Measurements from ENCODE around the gene SORBS1.

The SORBS1 gene

DNA sequence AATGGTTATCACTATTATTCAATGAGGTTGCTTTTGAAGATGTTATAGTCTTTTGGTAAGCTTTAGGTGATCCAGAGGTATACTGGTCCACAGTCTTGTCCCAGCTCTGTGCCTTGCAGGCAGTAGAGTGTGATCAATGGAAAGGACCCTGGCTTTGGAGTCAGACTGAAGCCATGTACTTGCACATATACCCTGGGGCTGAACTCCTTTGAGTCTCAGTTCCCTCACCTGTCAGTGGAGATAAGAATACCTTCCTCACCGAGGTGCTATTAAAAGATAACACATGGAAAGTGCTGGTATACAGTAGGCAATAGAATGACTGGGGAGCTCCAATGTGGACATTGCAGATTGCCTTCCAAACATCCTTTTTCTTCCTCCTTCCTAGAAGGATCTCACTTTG lies 254.3 kb downstream of the SORBS1 start:
- DNase-seq = no peak

DNA sequence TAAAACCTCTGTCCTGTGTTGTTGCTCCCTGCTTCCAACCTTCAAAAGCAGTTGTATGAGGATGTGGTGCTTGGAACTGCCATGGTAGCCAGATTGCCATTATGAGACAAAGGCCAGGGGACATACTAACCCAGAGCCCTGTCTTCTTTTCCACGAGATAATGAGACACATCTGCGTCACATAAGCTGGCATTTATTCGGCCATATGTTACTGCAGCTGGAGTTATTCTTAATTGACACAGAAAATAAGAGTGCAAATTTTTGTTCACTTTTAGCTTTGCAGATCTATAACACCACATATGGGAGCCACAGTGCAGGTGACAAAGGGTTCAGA lies 254.9 kb downstream of the SORBS1 start:
- DNase-seq = no peak

DNA sequence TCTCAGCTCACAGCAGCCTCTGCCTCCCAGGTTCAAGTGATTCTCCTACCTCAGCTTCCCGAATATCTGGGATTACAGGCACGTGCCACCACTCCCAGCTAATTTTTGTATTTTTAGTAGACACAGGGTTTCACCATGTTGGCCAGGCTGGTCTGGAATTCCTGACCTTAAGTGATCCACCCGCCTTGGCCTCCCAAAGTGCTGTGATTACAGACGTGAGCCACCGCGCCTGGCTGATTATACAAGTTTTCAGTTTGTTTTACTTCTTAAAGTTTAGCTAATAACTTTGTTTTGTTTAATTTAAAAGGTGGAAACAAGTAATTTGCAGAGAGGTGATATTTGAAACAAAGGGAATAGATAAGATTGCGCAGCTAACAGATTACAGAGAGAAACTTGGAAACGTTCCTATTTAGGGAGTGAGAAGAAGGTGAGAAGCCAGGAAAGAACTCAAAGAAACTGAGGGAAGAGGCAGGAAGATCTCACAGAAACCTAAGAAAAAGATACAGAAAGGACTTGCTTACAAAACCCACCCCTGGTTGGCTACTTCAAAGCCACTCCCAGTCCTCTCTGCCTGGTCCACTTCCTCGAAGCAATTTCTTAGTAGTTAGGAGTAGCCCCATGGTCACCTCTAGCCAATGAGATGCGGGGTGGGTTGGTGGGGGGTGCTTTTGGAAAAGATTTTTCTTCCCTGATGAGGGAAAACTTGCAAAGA lies 255.4 kb downstream of the SORBS1 start:
- DNase-seq = no peak

DNA sequence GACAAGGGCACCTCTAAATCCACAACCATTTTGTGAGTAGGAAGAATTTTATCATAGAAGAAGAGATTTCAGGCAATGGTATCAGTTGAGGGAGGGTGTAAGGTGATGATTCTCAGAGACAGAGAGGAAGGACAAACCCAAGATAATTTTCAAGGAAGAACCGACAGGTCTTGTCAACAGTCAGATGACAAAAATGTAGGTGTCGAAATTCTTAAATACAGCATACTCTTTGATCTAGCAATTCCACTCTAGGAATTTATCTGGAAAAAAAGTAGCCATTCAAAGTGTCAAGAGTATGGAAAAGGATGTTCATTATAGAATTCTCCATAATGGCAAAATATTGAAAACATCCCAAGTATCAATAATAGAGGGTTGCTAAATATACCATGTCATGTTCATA lies 256.2 kb downstream of the SORBS1 start:
- no peak for DNase-seq

DNA sequence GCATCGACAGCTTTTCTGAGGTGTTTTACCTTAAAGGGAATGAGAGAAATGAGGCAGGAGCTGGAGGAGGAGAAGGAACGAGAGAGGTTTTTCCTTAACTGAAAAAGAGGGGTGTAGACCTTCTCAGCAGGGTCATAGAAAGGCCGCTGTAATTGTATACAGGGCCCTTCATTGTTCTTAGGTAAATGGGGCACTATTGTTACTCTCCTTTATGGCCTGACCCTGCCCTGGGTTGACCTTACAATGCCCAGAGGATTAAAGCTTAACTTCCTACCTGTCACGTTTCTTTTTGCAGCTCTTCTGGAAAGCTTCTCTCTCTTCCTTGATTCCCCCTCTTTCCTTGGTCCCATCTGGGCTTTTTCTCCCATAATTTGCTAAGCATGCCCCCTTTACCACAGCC lies 256.7 kb downstream of the SORBS1 start:
- DNase-seq = no peak

DNA sequence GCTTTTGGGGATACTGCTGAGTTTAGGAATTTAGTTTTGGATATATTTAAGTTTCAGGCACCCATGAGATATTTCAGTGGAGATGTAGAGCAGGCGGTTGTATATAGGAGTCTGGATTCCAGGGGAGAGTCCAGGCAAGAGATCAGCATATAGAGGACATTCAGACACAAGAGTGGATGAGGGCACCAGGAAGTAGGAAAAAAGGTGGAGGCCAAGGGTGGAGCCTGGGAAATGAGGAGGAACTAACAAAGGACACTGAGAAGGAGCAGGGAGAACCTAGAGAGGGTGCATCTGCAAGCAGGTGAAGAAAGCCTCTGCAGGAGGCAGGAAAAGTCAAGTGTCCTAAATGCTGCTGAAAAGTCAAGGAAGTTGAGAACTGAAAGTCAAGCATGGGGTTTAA lies 257.2 kb downstream of the SORBS1 start:
- DNase-seq = no peak

DNA sequence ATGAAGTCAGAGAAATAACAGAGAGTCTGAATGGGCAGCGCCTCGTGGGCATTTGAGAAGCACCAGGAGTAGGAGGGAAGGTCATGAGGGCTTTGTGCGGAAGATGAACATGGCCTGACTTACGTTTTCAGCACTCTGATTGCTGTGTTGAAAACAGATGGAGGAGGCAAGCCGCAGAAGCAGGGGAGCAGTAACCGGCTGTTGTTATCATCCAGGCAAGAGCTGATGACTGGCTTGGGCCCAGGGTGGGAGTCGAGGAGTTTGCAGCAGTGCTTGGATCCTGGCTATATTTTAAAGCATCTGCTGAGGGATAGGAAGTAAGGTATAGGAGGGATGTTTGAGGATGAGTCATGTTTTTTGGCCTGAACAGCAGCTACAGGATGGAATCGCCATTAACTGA lies 257.6 kb downstream of the SORBS1 start:
- DNase-seq = peak; percentile 64

DNA sequence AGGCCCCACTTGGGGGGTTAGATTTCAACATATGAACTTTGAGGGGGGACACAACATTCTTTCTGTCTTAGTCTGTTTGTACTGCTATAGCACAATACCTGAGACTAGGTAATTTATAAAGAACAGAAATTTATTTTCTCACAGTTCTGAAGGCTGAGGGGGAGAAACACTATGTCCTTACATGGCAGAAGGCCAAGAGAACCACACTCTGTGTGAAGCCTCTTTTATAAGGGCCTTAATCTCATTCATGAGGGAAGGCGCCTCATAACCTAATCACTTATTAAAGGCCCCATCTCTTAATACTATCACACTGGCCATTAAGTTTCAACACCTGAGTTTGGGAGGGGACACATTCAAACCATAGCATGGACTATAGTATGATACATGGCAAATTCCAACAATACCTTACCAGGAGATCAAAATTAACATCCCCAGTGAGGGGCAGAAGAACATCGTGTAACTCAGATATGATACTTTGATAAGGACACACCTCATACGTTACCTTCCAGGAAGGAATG lies 261.1 kb downstream of the SORBS1 start:
- no peak for DNase-seq

DNA sequence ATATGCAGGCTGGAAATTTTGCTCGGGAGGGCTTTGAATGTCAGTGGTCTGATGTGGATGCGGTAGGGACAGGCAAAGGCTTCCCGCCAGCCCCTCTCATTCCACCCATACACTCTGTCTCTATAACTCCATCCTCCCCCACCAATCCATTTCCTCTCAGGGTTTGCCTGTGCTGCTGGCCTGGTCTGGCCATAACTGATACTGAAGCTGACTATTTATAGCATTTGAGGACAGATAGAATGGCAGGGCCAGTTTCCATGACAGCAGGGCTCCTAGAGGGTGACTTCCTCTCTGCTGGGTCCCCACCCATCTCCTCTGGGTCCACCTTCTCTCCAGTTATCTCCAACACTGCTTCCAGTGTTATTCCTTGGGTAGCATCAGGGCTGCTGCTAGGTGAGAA lies 263.8 kb downstream of the SORBS1 start:
- no peak for DNase-seq

DNA sequence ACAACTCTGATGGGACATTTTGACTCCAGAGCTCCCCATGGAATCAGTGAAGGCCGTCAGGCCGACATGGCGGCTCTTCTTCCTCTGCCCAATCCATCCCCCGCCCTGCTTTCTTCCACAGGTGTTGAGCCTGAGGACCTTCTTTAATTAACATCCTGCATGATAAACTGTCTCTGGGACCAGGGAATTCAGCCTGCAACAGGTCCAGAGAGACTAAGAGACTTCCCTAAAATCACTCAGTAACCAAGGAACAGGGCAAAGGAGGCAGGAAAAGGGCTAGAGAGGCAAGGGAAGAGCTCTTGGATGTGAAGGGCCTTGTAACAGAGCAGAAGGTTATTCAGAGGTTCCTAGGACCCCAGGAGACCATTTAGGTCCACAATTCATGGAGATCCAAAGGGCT lies 264.4 kb downstream of the SORBS1 start:
- DNase-seq = no peak

DNA sequence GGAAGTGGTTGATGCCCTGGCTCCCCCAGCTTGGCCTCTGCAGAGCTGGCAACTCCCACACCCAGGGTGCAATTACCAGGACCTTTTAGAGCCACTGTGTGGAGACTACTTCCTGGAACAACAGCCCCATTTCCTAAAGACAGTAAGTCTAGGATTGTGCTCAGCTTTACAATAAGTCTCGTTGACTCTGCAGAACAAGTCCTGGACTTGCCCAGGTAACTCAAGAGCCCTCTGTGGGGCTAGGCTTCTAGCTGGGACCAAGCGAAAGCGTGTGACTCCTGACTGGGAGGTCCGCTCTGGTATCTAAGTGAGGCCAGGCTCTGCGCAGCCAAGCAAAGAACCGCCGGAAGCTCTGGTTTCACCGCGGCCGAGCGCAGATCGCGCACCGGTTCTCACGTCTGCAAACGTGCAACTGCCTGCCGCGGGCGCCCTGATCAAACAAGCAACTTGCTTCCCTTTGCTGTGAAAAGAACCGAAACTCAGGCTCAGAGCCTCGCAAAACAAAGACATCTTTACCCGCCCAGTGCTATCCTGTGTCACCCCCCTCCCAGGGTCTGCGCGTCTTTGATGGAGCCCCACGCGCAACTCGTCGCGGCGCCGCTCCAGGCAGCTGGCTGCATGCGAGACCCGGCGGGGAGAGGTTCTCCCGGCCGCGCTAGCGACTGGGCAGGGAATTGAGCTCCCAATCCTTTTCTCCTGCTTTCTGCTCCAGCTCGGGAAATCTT lies 266.0 kb downstream of the SORBS1 start:
- no peak for DNase-seq

DNA sequence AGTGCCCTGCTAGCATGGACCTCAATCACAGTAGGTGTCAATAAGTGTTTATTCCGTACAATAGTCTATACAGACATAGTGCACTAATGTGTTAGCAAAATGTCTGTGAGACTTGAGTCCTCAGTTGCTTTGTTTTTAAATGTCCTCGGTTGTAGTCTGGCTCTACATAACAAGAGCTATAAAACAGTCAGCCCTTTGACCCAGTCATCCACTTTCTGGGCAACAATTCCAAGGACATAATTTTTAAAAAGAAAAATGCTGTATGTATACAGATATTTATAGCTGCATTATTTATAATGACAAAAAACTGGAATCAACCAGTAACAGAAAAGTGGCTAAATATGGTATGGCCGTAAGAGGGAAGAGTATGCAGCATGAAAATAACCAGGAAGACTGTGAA lies 267.5 kb downstream of the SORBS1 start:
- no peak for DNase-seq

DNA sequence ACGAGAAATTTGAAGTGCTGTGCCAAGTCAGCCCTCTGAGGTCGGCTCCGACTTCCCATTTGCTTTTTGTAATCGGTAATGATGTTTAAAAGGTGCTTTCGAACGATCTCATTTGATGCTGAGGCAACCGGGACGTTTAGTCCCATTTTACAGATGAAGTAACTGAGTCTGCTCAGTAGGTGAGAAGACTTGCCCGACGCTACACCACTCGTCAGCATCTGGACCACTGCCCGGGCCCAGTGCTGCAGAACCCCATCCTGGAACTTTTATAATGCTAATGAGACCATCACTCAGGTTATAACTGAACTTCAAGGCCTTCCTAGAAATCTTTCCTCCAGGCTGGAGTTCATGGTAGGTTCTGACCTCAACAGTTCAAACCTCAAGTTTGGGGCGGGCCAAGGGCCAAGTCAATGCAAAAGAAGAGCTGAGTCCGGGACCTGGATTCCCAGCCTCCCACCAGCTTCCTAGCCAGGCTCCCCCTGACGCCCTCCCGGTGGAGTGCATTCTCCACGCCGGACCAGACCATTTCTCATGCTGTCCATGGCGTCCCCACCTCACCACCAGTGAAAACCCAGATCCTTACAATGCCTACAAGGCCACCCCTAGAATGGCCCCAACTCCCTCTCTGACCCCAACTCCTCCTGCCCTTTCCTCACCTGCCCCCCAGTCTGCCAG lies 269.7 kb downstream of the SORBS1 start:
- no peak for DNase-seq

DNA sequence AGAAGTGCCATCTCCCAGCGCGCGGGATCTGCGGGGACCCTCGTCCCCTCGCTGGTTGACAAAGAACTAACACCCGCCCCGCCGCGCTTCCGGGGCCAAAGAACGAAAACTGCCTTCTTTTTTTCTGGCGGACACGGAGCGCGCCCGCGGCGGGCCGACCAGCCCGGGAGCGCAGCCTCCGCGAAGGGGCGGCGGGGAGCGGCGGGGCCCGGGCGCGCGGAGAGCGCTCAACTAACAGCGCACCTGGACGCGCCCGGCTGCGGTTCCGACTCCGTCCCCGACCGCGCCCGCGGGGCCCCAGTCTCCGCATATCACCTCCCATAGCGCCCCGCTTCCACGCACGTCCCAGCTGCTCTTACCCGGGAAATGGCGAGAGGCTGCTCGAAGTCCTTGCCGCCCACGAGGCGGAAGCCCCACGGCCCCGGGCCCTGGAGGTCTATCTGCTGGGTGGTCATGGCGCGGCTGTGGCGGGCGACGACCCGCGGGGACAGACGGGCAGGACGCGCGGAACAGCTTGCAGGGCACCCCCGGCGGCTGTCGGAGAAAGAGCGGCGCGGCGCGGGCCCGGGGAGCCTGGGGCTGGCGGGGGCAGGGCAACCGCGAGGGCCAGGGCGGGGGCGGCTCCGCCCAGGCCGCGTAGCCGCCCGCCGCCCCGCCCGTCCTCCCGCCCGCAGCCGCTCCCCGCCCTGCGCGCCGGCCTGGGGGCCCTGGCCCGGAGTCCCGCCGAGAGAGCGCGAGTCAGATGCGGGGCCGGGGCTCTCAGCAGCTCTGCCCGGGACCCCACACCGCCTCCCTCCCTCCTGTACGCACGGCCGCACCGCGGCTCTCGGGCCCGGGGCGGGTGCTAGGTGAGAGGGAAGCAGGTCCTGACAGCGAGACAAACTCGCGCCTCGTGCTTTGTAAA lies 270.5 kb downstream of the SORBS1 start, which contains the start of gene PDLIM1:
PDLIM1 (minus strand) TSS at position 543 of the 904 bp plus-strand sequence; CDS start at position 455, 88 bp downstream.
- peak; percentile 60 for DNase-seq

DNA sequence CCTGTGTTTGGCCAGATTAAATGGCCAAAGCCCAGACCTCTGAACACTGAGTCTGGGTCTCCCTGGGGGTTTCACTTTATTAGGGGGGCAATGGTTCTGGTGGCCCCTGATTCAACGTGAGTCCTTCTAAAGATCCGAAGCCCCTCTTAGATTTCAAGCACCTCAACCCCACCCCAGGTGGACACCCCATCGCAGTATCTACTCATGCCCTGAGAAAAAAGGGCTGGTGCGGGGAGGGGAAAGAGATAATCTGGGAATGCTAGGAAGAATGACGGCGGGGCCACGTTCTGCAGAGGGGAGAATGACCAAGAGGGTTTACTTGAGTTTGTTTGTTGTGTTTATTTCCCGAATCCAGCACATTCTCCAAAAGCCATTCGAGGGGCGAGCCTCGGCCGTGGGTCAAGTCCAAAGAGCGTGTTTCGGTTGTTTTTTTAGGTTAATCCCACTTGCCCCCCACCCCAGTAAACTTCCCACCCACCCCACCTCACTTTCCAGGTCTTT lies 271.2 kb downstream of the SORBS1 start:
- DNase-seq = no peak

DNA sequence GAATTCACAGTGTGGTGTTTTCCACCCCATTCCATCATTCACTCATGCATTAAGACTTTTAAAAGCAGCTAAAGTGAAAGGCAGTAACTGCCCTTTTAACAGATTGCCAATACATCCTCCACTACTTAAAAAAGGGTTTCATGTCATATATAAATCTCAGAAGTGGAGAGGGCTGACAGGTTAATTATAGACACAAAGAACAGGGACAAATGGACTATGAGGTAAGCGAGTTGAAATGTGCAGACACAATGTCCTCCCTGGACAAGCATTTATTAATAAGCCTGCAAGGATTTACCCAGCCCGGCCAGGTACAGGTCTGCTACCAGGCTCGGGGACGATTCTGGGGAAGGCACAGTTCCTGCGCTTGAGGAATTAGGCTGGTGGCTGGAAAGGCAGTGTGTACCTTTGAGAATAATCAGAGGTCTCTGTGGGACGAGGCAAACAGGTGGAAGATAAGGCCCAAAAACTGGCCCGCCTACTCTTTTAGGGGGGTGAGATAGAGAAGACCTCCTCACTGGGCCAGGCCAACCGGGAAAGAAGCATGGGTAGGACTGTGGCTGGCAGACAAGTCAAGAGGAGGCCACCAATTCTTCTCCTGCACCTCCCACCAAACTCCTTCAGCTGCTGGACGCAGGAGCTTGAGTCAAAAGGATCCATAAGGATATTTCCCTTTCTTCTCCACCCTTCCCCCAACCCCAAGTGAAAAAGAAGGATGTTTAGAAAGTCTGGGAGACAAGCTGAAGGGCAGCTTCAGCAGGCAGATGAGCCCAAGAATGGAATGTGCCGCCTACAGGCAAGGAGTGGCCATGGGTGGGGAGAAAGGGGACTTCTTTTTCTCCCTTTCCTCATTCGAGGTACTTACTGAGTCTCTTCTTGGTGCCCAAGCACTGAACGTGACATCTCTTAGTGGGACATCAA lies 271.9 kb downstream of the SORBS1 start:
- DNase-seq = no peak

DNA sequence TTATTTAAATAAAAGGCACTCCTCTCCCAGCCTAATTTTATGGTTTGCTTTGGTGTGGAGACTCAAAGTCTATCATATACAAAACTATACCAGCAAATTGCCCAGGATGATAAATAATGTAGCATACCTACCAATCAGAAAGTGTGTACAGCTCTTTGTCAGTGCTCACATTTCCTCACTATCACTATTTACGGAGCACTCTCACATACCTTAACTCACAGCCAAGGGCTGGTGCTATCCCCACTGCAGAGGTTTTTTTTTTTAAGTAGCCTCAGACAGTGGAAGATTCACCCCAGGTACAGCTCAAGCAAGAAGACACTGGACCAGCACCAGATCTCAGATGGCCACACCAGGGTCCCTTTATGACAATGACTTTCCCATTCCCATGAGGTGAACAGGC lies 272.9 kb downstream of the SORBS1 start:
- DNase-seq = no peak

DNA sequence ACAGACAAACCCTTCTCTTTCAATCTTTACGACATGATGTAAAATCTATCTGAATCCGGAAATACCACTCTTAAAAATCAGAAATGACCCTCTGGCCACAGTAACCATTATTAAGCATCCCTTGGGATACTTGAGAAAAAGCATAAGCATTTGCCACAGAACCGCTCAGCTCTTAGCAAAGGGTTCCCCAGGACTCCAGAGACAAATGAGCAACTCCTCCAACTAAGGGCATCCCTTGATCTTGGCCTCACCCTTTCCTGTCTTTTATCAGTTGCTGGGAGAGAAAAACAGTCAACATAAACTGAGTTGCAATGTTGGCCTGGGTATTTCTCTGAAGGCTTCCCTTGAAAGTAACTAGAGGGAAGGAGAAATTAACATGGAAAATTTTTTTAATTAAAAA lies 273.9 kb downstream of the SORBS1 start:
- DNase-seq = no peak

DNA sequence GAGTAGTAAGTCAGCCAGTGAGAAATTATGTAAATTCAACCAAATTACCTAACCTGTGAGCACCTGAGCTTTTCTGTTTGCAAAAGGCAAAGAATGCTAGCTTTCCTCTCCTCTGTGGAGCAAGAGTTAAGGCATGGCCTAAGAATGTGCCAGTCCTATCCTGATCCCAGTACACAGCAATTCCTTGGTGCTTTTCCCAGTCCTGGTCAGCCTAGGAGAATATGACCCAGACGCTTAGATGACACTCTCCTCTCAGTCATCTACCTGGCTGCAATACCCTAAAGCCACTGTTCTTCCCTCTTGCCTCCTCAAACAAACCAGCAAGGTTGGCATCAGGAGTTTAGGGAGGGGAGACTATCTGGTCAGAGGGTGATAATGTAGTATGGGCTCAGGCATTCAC lies 274.5 kb downstream of the SORBS1 start:
- DNase-seq = no peak

DNA sequence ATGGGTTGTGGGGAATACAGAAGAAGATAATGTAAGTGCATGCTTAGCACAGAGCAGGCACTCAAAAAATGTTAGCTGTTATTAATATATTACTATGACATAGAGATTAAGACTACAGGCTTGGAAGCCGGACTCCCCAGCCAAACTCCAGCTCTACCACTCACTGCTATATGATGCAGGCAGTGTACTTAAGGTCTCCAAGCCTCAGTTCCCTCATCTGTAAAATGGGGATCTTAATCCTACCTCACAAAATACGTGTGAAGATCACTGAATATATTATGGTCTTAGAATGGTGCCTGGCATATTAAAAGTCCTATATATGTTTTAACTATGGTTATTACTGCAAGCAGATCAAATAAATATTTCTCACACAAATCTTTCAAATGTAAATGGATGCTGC lies 275.6 kb downstream of the SORBS1 start:
- DNase-seq = no peak

DNA sequence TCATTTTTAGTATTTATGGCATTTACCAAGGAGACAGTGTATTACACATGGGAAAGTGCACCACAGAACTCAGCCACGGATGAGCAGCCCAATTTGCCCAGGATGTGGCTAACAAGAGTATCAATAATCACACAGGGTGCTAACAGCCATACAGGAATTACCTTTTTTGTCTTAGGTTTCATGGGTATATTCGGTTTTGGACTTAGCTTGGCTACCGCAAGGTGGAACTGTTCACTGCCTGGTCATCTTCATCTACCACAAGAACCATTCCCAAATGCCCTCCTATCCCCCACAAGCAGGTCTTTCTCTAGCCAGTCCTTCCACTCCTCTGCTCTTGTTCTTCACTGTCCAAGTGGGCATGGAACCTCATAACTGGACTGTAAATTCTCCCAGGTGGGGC lies 276.4 kb downstream of the SORBS1 start:
- DNase-seq = no peak

DNA sequence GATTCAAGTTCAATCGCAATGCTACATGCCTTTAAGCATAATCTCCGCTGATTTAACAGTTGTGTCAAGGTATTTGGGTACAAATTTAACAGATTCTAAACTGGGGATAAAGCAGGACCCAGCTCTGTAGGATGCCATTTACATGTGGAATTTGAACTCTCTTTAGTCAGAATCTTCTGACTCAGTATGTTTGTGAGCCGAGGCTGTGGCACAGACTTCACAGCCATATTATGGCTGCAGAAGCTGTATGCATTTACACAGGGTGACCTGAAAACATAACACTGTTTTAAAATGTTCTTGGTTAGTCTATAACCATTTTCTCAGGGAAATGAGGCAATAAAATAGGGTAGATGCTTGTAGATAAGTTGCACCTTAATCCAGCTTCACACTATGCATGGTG lies 279.1 kb downstream of the SORBS1 start:
- DNase-seq = no peak

Data from right hindlimb (tissue), 1 donor.